NCI-H748 (cell line): Measurements from ENCODE around the gene RBP3.

Source experiments
- DNase-seq: peaks from one replicate; lab custom pipeline; 2025; ENCODE audit not compliant: unreplicated experiment; lab: John Stamatoyannopoulos, UW

Gene RBP3

GRCh38 chr10:47317251-47317650 is 30.9 kb upstream of the RBP3 start:
- DNase-seq: no peak

GRCh38 chr10:47318706-47319105 is 29.5 kb upstream of the RBP3 start:
- DNase-seq: peak; percentile 29

GRCh38 chr10:47319784-47320183 is 28.4 kb upstream of the RBP3 start:
- DNase-seq: no peak

DNA sequence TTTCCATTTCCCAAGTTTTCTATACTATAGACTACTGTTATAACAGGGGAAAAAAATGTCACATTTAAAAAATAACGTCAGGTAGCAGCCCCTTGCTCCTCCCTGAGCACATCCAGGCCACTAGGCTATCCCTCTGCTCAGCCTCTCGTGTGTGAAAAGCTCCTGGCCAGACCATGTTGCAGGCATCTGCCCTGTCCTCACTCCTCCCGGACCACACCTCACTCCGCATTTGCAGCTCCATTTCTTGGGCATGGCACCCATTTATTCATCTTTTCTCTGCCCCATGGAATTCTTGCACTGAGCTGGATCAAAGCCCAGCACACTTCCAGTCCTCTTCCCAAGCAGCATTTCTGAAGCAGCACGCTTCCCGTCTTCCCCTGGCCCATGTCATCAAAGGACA is 27.4 kb upstream of the RBP3 start:
- DNase-seq: no peak

DNA sequence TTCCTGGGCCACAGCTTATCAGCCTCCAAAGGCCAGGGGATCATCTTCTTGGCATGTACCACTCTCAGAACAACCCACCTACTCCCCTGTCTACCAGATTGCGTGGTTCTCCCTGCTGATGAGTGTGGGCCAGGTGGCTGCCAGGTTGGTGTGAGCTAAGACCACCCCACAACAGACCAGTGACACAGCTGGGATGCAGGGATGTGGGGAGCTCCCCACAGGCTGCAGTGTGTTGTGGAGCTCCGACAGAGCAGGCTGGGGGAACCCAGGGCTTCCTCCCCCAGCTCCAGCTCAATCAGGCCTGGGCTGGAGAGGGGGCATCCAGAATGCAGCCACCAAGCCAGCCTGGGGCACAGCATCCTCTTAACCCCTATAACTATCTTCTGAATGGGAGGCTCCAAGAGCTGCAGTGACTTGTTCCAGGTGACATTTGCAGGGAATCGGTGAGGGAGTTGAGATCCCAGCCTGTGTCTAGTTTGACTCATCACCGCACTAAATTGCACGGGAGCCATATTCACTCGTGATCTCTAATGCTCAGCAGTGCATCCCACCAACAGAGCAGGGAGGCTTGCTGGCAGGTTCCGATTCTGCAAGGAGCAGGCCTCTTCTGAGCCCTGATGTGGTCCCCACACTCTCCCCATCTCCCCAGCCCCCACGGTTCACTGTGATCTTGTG is 26.5 kb upstream of the RBP3 start:
- DNase-seq: no peak

- no peak for DNase-seq
Observed at GRCh38 chr10:47322300-47323061, 25.7 kb upstream of the RBP3 start, which contains the start of gene GDF2. GDF2 (plus strand) TSS chr10:47322454; CDS start chr10:47322669, 215 bp downstream.

GRCh38 chr10:47323087-47323486 is 25.1 kb upstream of the RBP3 start:
- no peak for DNase-seq

DNA sequence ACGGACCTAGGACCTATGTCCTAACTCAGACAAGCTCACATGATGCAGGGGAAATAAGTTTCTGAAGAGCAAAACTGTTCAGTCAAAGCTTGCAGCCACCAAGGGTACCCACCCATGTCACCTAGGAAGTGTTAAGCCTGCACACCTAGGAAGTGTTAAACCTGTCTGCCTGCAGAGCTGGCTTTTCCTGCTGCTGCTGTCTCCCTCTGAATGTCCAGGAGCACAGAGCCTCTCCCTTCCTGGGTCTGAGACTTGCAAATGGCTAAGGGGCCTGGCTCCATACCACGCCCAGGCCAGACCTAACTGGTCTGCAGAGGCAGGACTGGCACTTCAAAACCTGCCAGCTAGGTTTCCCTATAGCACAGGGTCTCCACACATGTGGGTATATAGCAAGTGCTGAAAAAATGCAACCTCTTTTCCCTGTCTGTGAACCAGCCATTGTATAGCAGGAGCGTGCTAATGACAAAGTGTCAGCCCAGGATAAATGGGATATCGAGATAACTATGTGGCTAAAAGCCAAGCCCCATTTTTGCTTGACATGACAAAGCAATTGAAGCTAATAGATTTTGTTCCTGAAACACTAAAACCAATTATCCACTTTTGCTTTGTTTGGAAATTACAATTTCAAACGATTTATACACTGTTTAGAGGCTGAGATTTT is 24.4 kb upstream of the RBP3 start:
- DNase-seq: peak; percentile 22

DNA sequence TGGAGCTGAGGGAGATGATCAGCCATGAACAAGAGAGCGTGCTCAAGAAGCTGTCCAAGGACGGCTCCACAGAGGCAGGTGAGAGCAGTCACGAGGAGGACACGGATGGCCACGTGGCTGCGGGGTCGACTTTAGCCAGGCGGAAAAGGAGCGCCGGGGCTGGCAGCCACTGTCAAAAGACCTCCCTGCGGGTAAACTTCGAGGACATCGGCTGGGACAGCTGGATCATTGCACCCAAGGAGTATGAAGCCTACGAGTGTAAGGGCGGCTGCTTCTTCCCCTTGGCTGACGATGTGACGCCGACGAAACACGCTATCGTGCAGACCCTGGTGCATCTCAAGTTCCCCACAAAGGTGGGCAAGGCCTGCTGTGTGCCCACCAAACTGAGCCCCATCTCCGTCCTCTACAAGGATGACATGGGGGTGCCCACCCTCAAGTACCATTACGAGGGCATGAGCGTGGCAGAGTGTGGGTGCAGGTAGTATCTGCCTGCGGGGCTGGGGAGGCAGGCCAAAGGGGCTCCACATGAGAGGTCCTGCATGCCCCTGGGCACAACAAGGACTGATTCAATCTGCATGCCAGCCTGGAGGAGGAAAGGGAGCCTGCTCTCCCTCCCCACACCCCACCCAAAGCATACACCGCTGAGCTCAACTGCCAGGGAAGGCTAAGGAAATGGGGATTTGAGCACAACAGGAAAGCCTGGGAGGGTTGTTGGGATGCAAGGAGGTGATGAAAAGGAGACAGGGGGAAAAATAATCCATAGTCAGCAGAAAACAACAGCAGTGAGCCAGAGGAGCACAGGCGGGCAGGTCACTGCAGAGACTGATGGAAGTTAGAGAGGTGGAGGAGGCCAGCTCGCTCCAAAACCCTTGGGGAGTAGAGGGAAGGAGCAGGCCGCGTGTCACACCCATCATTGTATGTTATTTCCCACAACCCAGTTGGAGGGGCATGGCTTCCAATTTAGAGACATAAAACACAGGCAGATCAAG is 22.6 kb upstream of the RBP3 start:
- no peak for DNase-seq

- DNase-seq: no peak
Observed at GRCh38 chr10:47326306-47326926, 21.7 kb upstream of the RBP3 start.

DNA sequence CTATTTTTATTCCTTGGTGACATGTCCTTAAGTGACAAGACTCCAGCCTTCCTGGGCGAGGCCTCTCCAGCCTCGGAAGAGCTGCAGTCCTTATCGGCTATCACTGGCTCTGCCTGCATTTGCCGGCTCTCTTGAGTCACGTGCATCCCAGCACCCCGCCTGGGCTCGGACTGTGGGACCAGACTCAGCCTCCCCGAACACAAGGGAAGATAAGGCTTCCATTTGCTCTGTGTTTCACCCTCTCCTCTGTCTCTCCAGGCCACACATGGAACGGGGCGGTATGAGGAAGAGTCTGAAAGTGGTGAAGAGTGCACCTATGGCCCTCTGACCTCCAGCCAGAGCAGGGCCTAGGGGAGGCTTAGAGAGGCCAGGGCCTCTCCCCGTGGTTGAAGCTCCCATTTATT is 21.2 kb upstream of the RBP3 start:
- DNase-seq: no peak

GRCh38 chr10:47329855-47330254 is 18.3 kb upstream of the RBP3 start:
- DNase-seq: no peak

DNA sequence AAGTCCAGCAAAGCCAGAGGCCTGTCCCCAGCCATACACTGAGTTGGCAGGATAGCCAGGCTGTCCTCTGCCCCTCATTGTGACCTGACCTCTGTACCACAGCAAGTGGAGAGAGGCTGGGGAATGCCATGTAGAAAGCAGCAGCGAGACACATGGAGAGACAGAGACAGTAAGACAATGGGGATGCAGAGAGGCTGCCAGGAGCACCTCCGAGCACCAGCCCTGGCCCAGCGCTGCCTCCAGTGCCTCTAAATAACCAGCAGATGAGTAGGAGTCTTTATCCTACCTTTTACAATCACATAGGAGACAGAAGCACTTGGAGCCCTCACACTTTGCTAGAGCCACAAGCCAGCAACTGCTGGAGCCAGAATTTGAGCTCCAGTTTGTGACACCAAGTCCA is 17.8 kb upstream of the RBP3 start:
- DNase-seq: no peak

DNA sequence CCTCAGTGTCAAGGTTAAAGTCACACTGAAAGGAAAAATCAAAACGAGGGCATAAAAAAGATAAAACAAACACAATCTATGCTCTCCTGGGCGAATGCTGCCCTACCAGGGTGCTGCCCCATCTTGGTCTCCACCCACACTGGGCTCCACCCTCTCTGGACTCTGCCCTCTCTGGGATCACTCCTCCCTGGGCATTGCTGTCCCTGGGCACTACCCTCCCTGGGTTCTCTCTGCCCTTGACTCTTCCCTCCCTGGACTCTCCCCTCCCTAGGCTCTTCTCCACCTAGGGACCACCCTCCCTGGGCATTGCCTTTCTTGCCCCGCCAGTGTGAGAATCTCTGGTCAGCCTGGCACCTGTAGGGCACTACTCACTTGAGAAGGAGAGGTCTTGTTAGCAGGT is 17.4 kb upstream of the RBP3 start:
- no peak for DNase-seq

DNA sequence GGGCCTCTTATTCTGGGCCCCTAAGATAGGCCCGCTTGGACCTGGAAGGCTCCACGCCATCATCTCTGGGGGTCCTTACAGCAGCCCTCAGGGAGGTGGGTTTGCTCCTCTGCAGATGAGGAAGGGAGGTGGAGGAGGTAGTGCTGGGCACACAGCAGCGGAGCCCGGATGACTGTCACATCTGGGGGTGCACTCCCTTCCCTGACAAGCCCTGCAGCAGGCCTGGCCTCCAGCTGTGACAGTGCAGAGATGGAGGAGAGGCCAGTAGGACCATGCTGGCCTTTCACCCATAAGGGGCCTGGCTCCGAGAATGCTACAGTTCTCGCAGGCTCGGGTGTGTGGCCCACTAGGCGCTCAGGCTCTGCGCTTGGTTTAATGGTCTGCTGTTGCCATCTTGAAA is 16.7 kb upstream of the RBP3 start:
- DNase-seq: no peak

- DNase-seq: no peak
Observed at GRCh38 chr10:47331954-47332353, 16.2 kb upstream of the RBP3 start.

GRCh38 chr10:47332371-47332770 is 15.8 kb upstream of the RBP3 start:
- DNase-seq: no peak

DNA sequence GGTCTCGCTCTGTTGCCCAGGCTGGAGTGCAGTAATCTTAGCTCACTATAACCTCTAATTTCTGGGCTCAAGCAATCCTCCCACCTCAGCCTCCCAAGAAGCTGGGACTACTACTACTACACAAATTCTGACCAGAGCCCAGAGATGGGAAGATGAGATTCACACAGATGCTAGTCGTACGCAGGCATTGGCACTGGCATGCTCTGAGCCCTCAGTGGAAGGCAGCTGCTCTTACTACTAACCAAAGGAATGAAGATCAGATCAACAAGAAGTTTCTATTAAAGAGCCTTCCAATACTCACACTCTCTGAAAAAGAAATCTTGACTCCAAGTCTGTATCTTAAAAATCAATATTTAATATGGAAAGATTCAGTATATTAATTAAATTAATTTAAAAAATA is 15.2 kb upstream of the RBP3 start:
- DNase-seq: no peak

DNA sequence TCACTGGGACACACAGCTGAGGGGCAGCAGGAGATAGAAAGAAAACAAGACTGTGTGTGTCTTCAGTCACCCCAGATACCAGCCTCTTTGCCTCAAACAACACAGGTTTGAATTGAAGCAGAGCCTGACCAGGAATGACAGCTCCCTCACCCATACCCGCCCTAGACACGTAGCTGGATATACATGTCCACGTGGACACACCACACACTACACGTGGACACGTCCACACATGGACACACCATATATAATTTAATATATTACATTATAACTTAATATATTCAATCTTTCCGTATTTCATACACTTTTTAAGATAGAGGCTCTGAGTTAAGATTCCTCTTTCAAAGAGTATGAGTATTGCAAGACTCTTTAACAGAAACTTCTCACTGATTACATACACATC is 14.6 kb upstream of the RBP3 start:
- DNase-seq: no peak

- DNase-seq: no peak
Observed at GRCh38 chr10:47334466-47335295, 13.5 kb upstream of the RBP3 start.
